AG09319 (cell line): ENCODE data around the gene RPS6KA2.
"Not testable (repeated sequence)": the region's sequence is repeated elsewhere in the genome, so short reads cannot be mapped to it uniquely, and the experiment has no call there.

Experiments
- DNase-seq: peaks from one replicate; pipeline ENCODE4 v3.0.0-alpha.2; 2010; ENCODE audit warnings: low read depth; ENCODE audit errors: extremely low read depth
- CTCF ChIP-seq: IDR thresholded peaks from 2 replicates; pipeline ENCODE4 v1.5.1; 2011; ENCODE audit warnings: low read depth, mild to moderate bottlenecking, inconsistent platforms, low read length, moderate library complexity

The RPS6KA2 gene

DNA sequence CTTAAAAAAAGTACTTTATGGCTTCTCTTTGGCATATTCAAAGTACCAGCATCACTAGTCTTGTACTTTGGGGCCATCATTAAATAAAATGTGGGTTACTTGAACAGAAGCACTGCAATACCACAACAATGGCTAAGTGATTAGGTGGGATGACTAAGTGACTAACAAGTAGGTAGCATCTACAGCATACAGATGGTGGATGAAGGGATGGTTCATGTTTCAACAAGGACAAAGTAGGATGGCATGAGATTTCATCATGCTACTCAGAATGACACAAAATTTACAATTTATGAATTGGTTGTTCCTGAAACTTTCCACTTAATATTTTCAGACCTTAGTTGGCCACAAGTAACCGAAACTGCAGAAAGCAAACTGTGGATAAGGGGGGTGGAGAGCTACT lies 252.0 kb downstream of the RPS6KA2 start:
- no peak for TF ChIP-seq CTCF
- no peak for DNase-seq

DNA sequence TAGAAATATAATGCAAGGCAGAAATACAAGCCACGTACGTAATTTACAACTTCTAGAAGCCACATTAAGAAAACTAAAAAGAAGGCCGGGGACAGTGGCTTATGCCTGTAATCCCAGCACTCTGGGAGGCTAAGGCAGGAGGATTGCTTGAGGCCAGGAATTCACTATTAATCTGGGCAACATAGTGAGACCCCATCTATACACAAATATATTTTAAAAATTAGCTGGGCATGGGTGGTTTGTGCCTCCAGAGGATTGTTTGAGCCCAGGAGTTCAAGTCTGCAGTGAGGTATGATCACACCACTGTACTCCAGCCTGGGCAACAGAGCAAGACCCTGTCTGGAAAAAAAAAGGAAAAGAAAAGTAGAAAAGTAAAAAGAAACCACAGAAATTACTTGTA lies 256.6 kb downstream of the RPS6KA2 start:
- no peak for DNase-seq
- TF ChIP-seq CTCF: no peak

- DNase-seq: no peak
- TF ChIP-seq CTCF: no peak
These were observed 257.3 kb downstream of the RPS6KA2 start for GRCh38 chr6:166369782-166370181.

- DNase-seq: no peak
- no peak for TF ChIP-seq CTCF
These were observed 260.1 kb downstream of the RPS6KA2 start for GRCh38 chr6:166366921-166367320.

GRCh38 chr6:166365806-166366205 lies 261.2 kb downstream of the RPS6KA2 start:
- DNase-seq: no peak
- TF ChIP-seq CTCF: no peak

DNA sequence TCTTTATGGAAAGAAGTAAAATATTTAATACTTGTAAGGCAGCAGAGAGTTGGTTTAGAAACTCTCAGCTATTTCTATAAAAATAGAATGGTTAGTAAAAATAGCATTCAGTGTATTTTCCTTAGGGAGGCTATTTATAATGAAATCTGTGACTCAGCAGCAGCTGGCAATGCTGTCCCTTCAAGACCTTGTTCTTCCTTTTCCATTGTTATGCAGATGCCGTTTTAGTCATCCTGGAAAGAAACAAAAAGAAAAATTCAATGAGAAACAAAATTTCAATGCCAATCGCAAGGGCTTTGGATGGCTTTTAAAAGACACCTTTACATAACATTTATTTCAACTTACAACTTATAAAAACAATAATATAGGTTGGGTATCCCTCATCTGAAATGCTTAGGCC lies 261.8 kb downstream of the RPS6KA2 start:
- DNase-seq: no peak
- TF ChIP-seq CTCF: no peak

- DNase-seq: no peak
These were observed 262.6 kb downstream of the RPS6KA2 start for GRCh38 chr6:166364456-166364855.

DNA sequence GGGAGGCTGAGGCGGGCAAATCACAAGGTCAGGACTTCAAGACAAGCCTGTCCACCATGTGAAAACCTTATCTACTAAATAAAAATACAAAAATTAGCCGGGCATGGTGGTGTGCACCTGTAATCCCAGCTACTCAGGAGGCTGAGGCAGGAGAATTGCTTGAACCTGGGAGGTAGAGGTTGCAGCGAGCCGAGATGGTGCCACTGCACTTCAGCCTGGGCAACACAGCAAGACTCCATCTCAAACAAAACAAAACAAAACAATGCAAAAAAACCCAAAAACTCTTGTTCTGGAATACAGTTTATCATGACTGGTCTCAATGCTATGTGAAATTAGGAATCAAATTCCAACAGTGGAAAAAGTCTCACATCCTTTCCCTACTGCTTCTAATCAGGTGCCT lies 264.6 kb downstream of the RPS6KA2 start:
- not testable (repeated sequence) for DNase-seq

More at GRCh38 chr6:166364456-166364855, 262.6 kb downstream of the RPS6KA2 start:
- TF ChIP-seq CTCF: no peak
